Osteoblast (primary cell): ENCODE results near the gene LCN6. TPM values are rescaled to one million over a fixed set of nuclear protein-coding genes. Genes with fewer than 3 reads are reported as not detected.

ENCODE experiments used
- DNase-seq: peaks from one replicate; pipeline ENCODE4 v3.0.0; 2011; ENCODE audit warnings: low spot score, mixed read lengths; ENCODE audit not compliant: insufficient read length; ENCODE audit errors: missing footprints
- H2AFZ ChIP-seq: 2 replicates; pipeline ENCODE4 v1.6.0; 2011; ENCODE audit warnings: mild to moderate bottlenecking, low read length
- H3K27ac ChIP-seq: 2 replicates; pipeline ENCODE4 v1.5.1; 2011; ENCODE audit warnings: mild to moderate bottlenecking, low read depth, low read length, moderate library complexity
- H3K27me3 ChIP-seq: 2 replicates; pipeline ENCODE4 v1.6.0; 2012; ENCODE audit warnings: mild to moderate bottlenecking, control low read depth, inconsistent platforms, low read length, moderate library complexity; ENCODE audit not compliant: insufficient read depth
- H3K36me3 ChIP-seq: 2 replicates; pipeline ENCODE4 v1.5.1; 2011; ENCODE audit warnings: mild to moderate bottlenecking, low read length, control low read depth, moderate library complexity; ENCODE audit not compliant: insufficient read depth
- H3K4me1 ChIP-seq: 2 replicates; pipeline ENCODE4 v1.5.1; 2011; ENCODE audit warnings: mild to moderate bottlenecking, low read length, control low read depth, moderate library complexity; ENCODE audit not compliant: insufficient read depth
- H3K4me2 ChIP-seq: 2 replicates; pipeline ENCODE4 v1.6.0; 2011; ENCODE audit warnings: mild to moderate bottlenecking, low read length; ENCODE audit not compliant: insufficient read depth
- H3K4me3 ChIP-seq: fragments of 200-600 bp; sonication (generic); 3 replicates; pipeline ENCODE4 v1.5.1; 2012; ENCODE audit warnings: mild to moderate bottlenecking, low read length, inconsistent platforms; ENCODE audit not compliant: insufficient read depth
- H3K79me2 ChIP-seq: 2 replicates; pipeline ENCODE4 v1.6.0; 2012; ENCODE audit warnings: mild to moderate bottlenecking, low read length, control low read depth, inconsistent platforms; ENCODE audit not compliant: insufficient read depth
- H3K9me3 ChIP-seq: 2 replicates; pipeline ENCODE4 v1.5.1; 2011; ENCODE audit warnings: low read depth, low read length, control low read depth
- H4K20me1 ChIP-seq: 2 replicates; pipeline ENCODE4 v1.6.0; 2012; ENCODE audit warnings: mild to moderate bottlenecking, low read length, control low read depth; ENCODE audit not compliant: insufficient read depth
- total RNA-seq: library from RNA; depleted of rRNA; stranded (reverse); fragments of >200 nt; gene quantifications from 2 replicates; pipeline ENCODE4 v1.2.3, GENCODE V29; 2012
- TF ChIP-seq, protein P1 (sequence below): IDR thresholded peaks from 2 replicates; pipeline ENCODE4 v1.5.1; 2011; ENCODE audit warnings: mild to moderate bottlenecking, low read depth, low read length, moderate library complexity; ENCODE audit errors: extremely low read depth

Gene LCN6
- total RNA-seq, 1 donor = not detected

DNA sequence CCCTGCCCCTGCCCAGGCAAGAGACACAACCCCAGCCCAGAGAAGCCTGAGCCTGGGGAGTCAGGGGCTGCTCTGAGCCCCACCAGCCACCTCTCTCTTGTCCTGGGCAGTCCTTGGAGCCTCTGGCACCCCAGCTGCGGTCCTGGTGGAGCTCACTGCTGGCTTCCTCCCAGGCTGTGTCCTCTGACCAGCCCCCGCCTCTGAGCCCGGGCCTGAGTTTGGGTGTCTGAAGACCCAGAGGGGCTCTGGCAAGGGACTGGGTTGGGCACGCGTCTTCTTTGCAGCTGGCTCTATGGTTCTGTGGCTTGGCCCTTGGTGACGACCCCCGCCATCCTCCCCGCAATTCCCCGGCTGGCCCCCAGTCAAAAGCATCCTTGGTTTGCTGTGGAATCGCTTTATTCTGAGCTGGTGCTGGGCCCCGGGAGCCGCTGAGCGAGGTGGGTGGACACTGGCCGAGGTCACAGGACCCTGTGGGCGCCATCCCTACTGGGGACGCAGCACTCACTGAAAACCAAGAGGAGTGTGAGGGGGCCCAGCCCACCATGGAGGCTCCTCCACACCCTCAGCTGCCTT, 4.6 kb downstream of the LCN6 start:
- no peaks in the 10 kb centered on the region for H3K9me3 ChIP-seq
- H4K20me1 ChIP-seq = no peaks in the 10 kb centered on the region
- no peak overlapping the region for H2AFZ ChIP-seq
- no peak overlapping the region for H3K4me2 ChIP-seq
- H3K4me3 ChIP-seq = no peak overlapping the region
- DNase-seq = no peak
- no peak overlapping the region for H3K27ac ChIP-seq
- H3K79me2 ChIP-seq = no peaks in the 10 kb centered on the region
- no peaks in the 10 kb centered on the region for H3K36me3 ChIP-seq
- TF ChIP-seq, protein P1, sequence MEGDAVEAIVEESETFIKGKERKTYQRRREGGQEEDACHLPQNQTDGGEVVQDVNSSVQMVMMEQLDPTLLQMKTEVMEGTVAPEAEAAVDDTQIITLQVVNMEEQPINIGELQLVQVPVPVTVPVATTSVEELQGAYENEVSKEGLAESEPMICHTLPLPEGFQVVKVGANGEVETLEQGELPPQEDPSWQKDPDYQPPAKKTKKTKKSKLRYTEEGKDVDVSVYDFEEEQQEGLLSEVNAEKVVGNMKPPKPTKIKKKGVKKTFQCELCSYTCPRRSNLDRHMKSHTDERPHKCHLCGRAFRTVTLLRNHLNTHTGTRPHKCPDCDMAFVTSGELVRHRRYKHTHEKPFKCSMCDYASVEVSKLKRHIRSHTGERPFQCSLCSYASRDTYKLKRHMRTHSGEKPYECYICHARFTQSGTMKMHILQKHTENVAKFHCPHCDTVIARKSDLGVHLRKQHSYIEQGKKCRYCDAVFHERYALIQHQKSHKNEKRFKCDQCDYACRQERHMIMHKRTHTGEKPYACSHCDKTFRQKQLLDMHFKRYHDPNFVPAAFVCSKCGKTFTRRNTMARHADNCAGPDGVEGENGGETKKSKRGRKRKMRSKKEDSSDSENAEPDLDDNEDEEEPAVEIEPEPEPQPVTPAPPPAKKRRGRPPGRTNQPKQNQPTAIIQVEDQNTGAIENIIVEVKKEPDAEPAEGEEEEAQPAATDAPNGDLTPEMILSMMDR = no peak
- H3K4me1 ChIP-seq = peaks cover 7% of the 10 kb centered on the region
- H3K27me3 ChIP-seq = peaks cover 37% of the 10 kb centered on the region

DNA sequence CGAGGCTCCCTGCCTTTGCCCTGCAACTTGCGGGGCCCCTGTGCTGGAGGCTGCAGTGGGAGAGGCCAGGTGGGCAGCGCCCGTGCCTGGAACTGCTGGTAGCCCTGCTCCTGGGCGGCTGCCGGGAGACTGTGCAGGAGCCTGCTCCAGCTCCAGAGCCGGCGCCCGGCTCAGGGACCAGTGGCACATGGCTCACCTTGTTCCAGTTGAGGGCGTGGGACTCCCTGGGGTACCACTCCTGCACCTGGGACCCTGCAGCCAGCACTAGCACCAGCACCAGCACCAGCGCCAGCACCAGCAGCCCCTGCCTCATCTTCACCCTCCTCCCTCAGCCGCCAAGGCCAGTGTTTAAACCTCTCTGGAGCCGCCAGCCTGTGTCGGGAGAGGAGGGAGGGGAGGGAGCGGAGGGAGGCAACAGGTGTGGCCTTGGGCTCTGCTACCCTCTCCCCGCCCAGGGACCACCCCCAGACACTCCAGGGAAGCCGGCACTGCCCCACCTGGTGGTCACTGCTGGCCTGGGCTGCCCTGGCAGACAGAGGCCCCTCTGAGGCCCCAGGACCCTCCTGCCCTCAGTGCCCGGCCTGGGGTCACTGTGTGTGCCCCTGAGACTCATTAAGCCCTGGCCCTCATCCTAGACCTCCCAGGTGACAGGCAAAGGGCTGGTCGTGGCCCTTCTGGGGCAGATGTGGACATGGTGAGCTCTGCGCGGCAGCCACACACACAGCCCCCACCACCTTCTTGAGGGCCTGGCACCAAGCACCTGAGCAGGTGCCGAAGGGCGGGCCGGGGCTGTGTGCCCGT, 5.5 kb downstream of the LCN6 start, which contains the start of gene LCN10:
TSS of gene LCN10 (minus strand) at position 350 of the 801 bp plus-strand sequence. CDS start at position 313, 37 bp downstream.
- TF ChIP-seq, protein P1 = peak; percentile 30
- no peaks in the 10 kb centered on the region for H3K79me2 ChIP-seq

DNA sequence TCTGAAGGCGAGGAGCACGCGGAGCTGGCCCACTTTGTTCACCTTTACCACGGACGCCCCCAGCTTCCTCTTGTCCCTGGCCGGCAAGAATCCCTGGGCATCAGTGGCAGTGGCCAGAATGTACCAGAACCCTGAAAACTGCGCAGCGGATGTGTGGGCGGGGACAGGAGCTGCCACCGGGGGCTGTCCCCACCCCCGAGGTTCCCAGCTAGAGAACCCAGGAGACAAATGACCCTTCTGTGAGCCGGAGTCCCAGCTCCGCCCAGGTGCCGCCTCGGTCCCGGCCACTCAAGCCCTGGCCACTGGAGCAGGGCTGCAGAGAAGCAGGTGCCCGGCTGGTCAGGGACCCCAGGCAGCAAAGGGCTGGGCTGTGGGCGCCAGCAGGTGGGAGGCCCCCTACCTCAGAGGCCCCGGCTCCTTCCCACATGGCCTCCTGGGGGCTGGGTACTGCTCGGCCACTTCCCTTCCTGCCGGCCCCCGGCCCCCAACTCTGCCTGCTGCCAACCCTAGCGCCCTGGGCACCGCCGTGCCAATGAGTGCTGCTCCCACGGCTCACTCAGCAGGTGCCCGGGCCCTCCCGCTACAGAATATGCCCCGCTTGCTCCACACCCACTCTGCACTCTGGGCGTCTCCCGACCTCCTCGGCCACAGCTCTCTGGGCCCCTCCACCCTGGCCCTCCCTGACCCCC, 6.3 kb downstream of the LCN6 start:
- H3K27ac ChIP-seq = no peak overlapping the region
- no peaks in the 10 kb centered on the region for H4K20me1 ChIP-seq
- TF ChIP-seq, protein P1 = no peak
- peaks cover 7% of the 10 kb centered on the region for H3K4me1 ChIP-seq
- DNase-seq = no peak
- peaks cover 37% of the 10 kb centered on the region for H3K27me3 ChIP-seq
- no peaks in the 10 kb centered on the region for H3K79me2 ChIP-seq
- H3K4me2 ChIP-seq = no peak overlapping the region
- no peak overlapping the region for H2AFZ ChIP-seq
- H3K9me3 ChIP-seq = no peaks in the 10 kb centered on the region
- H3K36me3 ChIP-seq = no peaks in the 10 kb centered on the region
- H3K4me3 ChIP-seq = no peak overlapping the region

More for the DNA sequence above, 5.5 kb downstream of the LCN6 start, which contains the start of gene LCN10:
- H3K27ac ChIP-seq = no peak within 1 kb of the TSS
- H3K36me3 ChIP-seq = no peaks in the 10 kb centered on the region
- H3K4me2 ChIP-seq = no peak within 1 kb of the TSS
- H2AFZ ChIP-seq = no peak within 1 kb of the TSS
- DNase-seq = peak; percentile 90
- no peaks in the 10 kb centered on the region for H4K20me1 ChIP-seq
- H3K9me3 ChIP-seq = no peaks in the 10 kb centered on the region
- no peak within 1 kb of the TSS for H3K4me3 ChIP-seq
- H3K4me1 ChIP-seq = peaks cover 7% of the 10 kb centered on the region
- peaks cover 37% of the 10 kb centered on the region for H3K27me3 ChIP-seq
